ENCODE results near the gene EHBP1. TPM values are rescaled to one million over a fixed set of nuclear protein-coding genes. Genes with fewer than 3 reads are reported as not detected.

EHBP1 gene
- total and polyA plus RNA-seq, 2 experiments from 2014 or later: 27.2 to 47.9 TPM

GRCh38 chr2:62845256-62845655 is 139.7 kb downstream of the EHBP1 start:
- no peak for DNase-seq (ENCODE audit: low spot score)
- no peak for TF ChIP-seq ZNF114 (CRISPR knock-in tag; IDR thresholded peaks at IDR 0.05)
- TF ChIP-seq EZH2 (IDR thresholded peaks at IDR 0.05; ENCODE audit: low read depth, unreplicated experiment): no peak
- no peak for TF ChIP-seq ZNF331 (CRISPR knock-in tag; IDR thresholded peaks at IDR 0.05; ENCODE audit: low read depth)
- TF ChIP-seq STAT1 (IDR thresholded peaks at IDR 0.05; ENCODE audit: unreplicated experiment): no peak
- TF ChIP-seq NANOG (IDR thresholded peaks at IDR 0.05; ENCODE audit: borderline replicate concordance): no peak
- no peaks in the 10 kb centered on the region for H3K9me2 ChIP-seq (ENCODE audit: insufficient read depth)
- no peaks in the 10 kb centered on the region for H3F3A ChIP-seq (replicated peaks; ENCODE audit: low read depth)
- H3K4me2 ChIP-seq: no peak overlapping the region
- H3K4me3 ChIP-seq: no peak overlapping the region
- H3K9me3 Mint-ChIP-seq: no peaks in the 10 kb centered on the region; the same call in 2 of the 3 replicates
- H3K27ac ChIP-seq (ENCODE audit: low read depth): no peak overlapping the region
- H3K27me3 ChIP-seq (ENCODE audit: insufficient read depth): no peaks in the 10 kb centered on the region
- no peaks in the 10 kb centered on the region for H3K79me2 ChIP-seq (replicated peaks; ENCODE audit: insufficient read depth)
- no peak for ATAC-seq
- H3K36me3 Mint-ChIP-seq (ENCODE audit: low read depth): peaks cover 5% of the 10 kb centered on the region; the same call in 2 of the 3 replicates
- no peak overlapping the region for H3K4me3 Mint-ChIP-seq
- no peaks in the 10 kb centered on the region for H3K36me3 ChIP-seq (ENCODE audit: insufficient read depth)
- H3K4me1 Mint-ChIP-seq: peaks cover 7% of the 10 kb centered on the region; the same call in 2 of the 3 replicates
- H4K20me1 ChIP-seq (replicated peaks; ENCODE audit: insufficient read depth): no peaks in the 10 kb centered on the region
- 0 out of 2 replicates have a peak, but pooled peaks cover 4% of the 10 kb centered on the region for H3K4me1 ChIP-seq (ENCODE audit: insufficient read depth)
- no peak overlapping the region for H2AFZ ChIP-seq
- H3K27me3 Mint-ChIP-seq (ENCODE audit: insufficient read depth, low read depth, poor library complexity): peaks cover 2% of the 10 kb centered on the region
- H3K27ac Mint-ChIP-seq: no peak overlapping the region

GRCh38 chr2:62852254-62852653 is 146.7 kb downstream of the EHBP1 start:
- peaks cover 30% of the 10 kb centered on the region for H3K36me3 Mint-ChIP-seq (ENCODE audit: low read depth)
- H3K27me3 ChIP-seq (ENCODE audit: insufficient read depth): no peaks in the 10 kb centered on the region
- no peaks in the 10 kb centered on the region; the same call in 2 of the 3 replicates for H3K9me3 Mint-ChIP-seq
- H3K4me1 Mint-ChIP-seq: peaks cover 9% of the 10 kb centered on the region; the same call in 2 of the 3 replicates
- no peaks in the 10 kb centered on the region for H3F3A ChIP-seq (replicated peaks; ENCODE audit: low read depth)
- no peaks in the 10 kb centered on the region for H3K9me2 ChIP-seq (ENCODE audit: insufficient read depth)
- DNase-seq (ENCODE audit: low spot score) (no peak), ATAC-seq (no peak)
- no peak overlapping the region for H3K4me2 ChIP-seq
- no peak overlapping the region for H3K4me3 ChIP-seq
- peaks cover 2% of the 10 kb centered on the region for H3K27me3 Mint-ChIP-seq (ENCODE audit: insufficient read depth, low read depth, poor library complexity)
- H2AFZ ChIP-seq: no peak overlapping the region
- no peak overlapping the region for H3K27ac Mint-ChIP-seq
- H3K79me2 ChIP-seq (replicated peaks; ENCODE audit: insufficient read depth): no peaks in the 10 kb centered on the region
- H3K4me3 Mint-ChIP-seq: no peak overlapping the region
- no peaks in the 10 kb centered on the region for H3K36me3 ChIP-seq (ENCODE audit: insufficient read depth)
- no peak overlapping the region for H3K27ac ChIP-seq (ENCODE audit: low read depth)
- no peaks in the 10 kb centered on the region for H4K20me1 ChIP-seq (replicated peaks; ENCODE audit: insufficient read depth)
- no peaks in the 10 kb centered on the region for H3K4me1 ChIP-seq (ENCODE audit: insufficient read depth)
- TF ChIP-seq NANOG (IDR thresholded peaks at IDR 0.05; ENCODE audit: borderline replicate concordance) (no peak), JUNB (IDR thresholded peaks at IDR 0.05; ENCODE audit: unreplicated experiment) (no peak), STAT1 (IDR thresholded peaks at IDR 0.05; ENCODE audit: unreplicated experiment) (no peak), CREB1 (CRISPR knock-in tag; IDR thresholded peaks at IDR 0.05; ENCODE audit: low read depth) (no peak), POLR2AphosphoS5 (IDR thresholded peaks at IDR 0.05; ENCODE audit: low read depth) (no peak)

DNA sequence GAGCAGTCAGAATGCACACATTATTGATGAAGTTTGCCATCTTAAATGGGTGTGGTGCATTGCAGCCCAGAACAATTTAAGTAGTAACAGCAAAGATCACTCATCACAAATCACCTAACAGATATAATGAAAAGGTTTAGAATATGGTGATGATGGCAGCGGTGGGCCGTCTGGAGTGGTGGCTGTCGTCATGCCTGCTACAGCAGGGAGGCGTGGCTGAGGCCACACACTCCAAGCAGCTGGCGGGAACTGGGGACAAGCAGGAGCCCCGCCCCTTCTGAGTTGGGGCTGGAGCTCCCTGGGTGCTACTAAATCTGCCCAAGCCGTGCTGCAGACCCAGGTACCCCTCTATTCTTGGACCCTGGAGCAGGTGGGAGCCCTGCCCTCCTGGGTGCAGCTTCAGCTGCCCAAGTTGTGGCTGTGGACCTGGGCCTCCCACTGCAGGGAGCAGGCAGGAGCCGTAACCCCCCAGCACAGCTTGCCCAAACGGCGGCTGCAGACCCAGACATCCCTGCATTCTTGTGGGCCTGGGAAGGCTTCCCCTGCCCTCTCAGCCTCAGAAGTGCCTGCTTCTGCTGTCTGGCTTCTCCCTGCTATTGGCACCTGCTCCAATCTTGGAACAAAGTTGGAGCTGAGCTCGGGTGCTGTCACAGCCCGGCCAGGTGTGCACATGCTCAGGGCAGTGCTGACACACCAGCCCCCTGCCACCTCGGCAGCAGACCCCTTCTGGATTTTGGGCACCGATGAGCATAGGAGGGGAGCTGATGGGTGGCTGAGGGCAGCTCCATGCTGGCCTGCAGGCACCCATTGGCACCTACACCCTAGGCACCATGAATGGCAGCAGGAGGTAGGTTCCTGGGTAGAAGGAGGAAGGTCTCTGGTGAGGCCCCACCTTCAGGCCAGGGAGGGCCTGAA is 149.3 kb downstream of the EHBP1 start:
- no peaks in the 10 kb centered on the region for H3K4me1 ChIP-seq (ENCODE audit: insufficient read depth)
- H4K20me1 ChIP-seq (replicated peaks; ENCODE audit: insufficient read depth): no peaks in the 10 kb centered on the region
- H3K4me3 ChIP-seq: no peak overlapping the region
- no peak overlapping the region for H3K4me2 ChIP-seq
- peaks cover 28% of the 10 kb centered on the region for H3K36me3 Mint-ChIP-seq (ENCODE audit: low read depth)
- H3K9me2 ChIP-seq (ENCODE audit: insufficient read depth): no peaks in the 10 kb centered on the region
- DNase-seq (ENCODE audit: low spot score) (no peak), ATAC-seq (peak; percentile 50; the same call in 2 of the 3 replicates)
- peaks cover 9% of the 10 kb centered on the region; the same call in 2 of the 3 replicates for H3K4me1 Mint-ChIP-seq
- no peaks in the 10 kb centered on the region for H3K79me2 ChIP-seq (replicated peaks; ENCODE audit: insufficient read depth)
- no peaks in the 10 kb centered on the region for H3K27me3 Mint-ChIP-seq (ENCODE audit: insufficient read depth, low read depth, poor library complexity)
- no peaks in the 10 kb centered on the region for H3K27me3 ChIP-seq (ENCODE audit: insufficient read depth)
- no peak overlapping the region for H2AFZ ChIP-seq
- H3K9me3 Mint-ChIP-seq: no peaks in the 10 kb centered on the region
- no peaks in the 10 kb centered on the region for H3K36me3 ChIP-seq (ENCODE audit: insufficient read depth)
- no peaks in the 10 kb centered on the region for H3F3A ChIP-seq (replicated peaks; ENCODE audit: low read depth)
- H3K27ac Mint-ChIP-seq: no peak overlapping the region
- H3K4me3 Mint-ChIP-seq: no peak overlapping the region
- no peak overlapping the region for H3K27ac ChIP-seq (ENCODE audit: low read depth)
- no peak for TF ChIP-seq ZNF114 (CRISPR knock-in tag; IDR thresholded peaks at IDR 0.05)
- no peak for TF ChIP-seq CREB1 (CRISPR knock-in tag; IDR thresholded peaks at IDR 0.05; ENCODE audit: low read depth)

All from GM23338 (cell line).